Stimulated activated CD8-positive, alpha-beta memory T cell treated with anti-CD3 and anti-CD28 coated beads, Interleukin-12 subunit alpha, Interleukin-12 subunit beta, amount 100 ng/mL, for 1 hour (primary cell): ENCODE results near the gene CEP170B.
"Not testable (repeated sequence)": the region's sequence is repeated elsewhere in the genome, so short reads cannot be mapped to it uniquely, and the experiment has no call there.

ENCODE experiments used
- DNase-seq: peaks from one replicate; pipeline ENCODE4 v3.0.0-alpha.2; 2020; ENCODE audit warnings: low read depth

The CEP170B gene

GRCh38 chr14:104932676-104933631 is 67.9 kb downstream of the CEP170B start:
- DNase-seq: peak; percentile 71

DNA sequence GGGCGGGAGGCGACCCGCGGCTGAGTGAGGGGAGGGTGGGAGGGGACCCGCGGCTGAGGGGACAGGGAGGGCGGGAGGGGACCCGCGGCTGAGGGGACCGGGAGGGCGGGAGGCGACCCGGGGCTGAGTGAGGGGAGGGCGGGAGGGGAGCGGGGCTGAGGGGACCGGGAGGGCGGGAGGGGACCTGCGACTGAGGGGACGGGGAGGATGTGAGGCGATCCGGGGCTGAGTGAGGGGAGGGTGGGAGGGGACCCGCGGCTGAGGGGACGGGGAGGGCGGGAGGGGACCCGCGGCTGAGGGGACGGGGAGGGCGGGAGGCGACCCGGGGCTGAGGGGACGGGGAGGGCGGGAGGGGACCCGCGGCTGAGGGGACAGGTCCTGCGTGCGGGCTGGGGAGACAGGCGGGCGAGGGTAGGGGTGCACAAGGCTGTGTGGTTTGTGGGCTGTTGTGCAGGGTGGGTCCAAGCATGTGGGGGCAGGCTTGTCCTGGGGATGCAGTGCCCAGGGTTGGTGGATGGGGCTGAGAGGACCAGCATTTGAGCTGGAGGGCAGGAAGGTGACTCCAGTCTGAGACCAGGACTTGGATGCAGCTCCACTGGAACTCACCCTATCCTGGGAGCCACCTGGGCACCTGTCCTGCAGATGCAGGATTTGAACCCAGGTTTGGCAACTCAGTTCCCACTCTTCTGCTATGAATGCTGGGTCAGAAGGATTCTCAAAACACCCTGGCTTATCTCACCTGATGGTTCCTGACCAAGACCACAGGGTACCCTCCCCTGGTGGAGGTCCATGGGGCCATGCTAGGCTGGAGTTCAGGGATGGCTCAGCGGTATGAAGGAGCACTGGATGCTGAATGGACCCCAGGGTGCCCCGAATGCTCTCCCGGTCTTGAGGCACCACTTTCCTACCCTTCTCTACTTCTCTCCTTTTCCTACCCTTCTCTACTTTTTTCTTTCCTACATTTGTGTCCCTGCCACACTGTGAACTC is 69.0 kb downstream of the CEP170B start:
- no peak for DNase-seq

GRCh38 chr14:104935026-104935650 is 70.1 kb downstream of the CEP170B start:
- no peak for DNase-seq

DNA sequence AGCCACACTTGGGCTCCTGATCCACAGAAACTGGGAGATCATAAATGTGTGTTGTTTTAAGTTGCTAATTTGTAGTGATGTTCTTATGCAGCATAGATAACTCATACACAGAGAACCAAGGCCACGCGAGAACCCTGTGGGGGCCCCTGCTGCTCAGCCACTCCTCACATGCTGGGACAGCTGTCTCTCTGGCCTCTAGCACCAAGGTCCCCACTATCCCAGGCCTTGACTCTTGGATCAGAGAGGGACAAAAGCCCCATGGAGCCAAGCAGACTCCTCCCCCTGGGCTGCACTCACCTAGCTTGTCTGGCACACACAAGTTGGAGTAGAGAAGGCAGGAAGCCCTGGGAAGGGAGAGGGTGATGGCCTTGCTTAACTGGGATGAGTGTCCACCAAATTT is 70.9 kb downstream of the CEP170B start:
- no peak for DNase-seq

DNA sequence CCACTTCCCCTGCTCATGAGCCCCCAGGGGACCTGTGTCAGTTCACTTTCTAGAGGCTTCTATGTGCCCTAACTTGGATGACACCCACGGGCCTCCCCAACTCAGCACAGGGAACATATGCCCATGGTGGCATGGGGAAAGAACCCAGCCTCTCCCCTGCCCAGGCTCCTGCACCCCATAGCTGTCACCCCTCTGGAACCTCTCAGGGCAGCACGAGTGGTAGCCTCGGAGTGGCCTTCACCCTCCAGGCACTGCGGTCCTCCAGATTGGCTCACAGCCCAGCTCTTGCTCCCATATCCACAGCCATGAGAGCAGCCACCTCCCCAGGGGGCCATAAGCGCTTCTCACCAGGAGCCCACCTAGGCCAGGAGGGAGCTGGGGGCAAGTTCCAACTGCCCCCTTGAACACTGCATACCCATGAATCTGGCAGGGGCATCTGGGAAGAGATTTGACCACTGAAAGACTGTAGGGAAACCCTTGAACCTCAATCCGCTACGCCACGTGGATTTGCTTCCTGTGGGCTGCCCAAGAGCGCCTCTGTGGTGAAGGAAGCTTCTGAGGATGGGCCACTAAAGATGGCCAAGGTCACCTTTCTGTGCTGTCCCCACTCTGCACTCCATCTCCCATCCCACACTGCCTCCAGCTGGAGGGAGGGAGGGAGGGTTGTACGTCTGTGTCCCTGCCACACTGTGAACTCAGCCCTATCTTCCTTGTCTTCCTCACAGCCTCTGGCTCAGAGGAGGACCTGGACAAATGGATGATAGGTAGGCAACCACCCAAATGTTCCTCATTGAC is 71.5 kb downstream of the CEP170B start:
- DNase-seq: no peak

GRCh38 chr14:104937161-104937560 is 72.1 kb downstream of the CEP170B start:
- DNase-seq: no peak

GRCh38 chr14:104937694-104938365 is 72.8 kb downstream of the CEP170B start:
- no peak for DNase-seq

DNA sequence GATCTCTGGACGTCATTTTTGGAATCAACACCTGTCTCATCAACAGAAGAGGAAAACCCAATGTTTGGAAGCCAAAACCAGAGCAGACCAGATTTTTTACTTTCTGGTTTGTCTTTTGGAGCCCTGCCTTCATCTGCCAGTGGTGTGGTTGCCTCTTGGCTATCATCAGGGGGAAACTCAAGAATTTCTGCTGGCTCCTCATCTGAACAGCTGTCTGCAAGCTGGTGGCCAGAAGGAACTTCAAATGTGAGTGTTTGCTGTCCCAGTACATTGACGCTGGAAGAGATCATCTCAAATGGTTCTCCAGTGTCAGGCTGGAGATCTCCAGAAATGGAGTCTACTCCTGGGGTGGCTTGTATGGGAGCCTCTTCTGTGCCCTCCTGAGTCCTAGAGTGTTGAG is 73.4 kb downstream of the CEP170B start:
- no peak for DNase-seq

DNA sequence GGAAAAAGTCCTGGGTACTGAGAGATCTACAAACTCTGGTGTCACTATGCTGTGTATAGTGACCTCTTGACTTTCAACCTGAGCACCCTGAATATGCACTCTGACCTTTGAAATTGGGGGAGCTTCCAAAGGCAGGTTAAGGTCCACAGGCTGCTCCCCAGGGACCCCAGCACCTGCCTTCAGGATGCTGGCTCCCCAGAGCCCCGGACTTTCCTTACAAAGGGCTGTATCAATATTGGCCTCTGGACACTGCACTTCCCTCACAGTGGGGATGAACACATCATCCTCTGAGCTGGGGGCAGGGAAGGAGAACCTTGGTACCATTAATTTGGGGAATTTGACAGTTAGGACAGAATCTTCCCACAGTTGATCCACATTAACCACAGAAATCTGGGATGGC is 73.9 kb downstream of the CEP170B start:
- DNase-seq: no peak

DNA sequence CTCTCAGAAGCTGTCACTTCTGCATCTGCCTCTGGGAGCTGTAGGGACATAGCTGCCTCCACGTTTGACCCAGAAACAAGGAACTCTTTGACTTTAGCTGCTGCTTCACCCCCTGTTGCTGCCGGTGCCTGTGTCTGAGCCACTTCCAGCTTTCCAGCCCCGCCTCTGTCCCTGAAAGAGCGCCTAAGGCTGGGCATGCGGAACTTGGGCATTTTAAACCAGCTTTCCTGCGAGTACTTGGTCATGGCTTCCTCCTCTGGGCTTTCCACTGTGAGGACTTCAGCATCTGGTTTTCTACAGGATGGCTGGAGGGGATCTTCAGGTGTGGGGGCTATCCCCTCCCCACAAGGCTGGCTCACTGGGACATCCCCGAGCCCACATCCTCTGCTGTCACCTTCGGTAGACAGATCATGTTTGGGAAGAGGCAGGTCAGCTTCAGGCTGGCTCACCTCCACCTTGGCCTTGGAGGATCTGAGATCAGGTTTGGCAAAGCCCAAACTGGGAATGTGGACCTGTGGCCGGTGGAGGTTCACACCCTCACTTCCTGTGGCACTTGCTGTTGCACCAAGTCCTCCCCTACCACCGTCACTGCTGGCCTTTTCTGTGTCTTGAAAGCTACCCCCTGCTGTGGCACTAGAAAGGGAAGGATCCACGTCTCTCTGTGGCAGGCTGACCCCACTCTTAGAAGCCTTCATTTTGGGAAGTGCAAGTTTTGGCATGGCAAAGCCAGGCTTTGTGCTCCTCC is 74.8 kb downstream of the CEP170B start:
- no peak for DNase-seq

- DNase-seq: no peak
These were observed 75.6 kb downstream of the CEP170B start for GRCh38 chr14:104940526-104941150.

DNA sequence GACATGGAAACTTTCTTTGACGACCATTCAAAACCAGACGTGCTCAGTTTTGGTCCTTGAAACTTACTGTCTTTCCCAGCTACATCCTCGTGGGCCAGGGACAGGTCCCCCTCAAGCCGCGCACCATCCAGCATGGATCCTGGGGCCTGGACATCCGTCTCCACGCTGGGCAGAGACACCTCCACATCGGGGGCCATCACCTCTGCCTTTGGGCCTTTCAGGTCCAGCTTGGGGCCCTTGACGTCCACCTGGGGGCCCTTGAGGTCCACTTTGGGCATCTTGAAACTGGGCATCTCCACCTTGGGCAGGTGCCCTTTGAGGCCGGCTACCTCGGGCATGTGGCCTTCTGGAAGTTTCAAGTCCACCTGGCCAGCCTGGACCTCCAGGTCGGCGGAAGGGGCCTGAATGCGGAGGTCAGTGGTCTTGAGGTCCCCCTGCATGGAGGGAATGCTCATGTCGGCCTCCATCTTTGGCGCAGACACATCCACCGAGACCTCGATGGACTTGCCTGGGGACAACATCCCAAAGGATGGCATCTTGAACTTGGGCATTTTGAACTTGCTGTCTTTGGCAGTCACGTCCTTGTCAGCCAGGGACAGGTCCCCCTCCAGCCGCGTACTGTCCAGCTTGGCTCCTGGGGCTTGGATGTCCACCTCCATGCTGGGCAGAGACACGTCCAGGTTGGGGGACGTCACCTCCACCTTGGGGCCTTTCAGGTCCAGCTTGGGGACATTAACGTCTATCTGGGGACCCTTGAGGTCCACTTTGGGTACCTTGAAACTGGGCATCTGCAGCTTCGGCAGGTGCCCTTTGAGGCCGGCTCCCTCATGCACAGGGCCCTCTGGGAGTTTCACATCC is 76.7 kb downstream of the CEP170B start:
- no peak for DNase-seq

- no peak for DNase-seq
These were observed 77.5 kb downstream of the CEP170B start for GRCh38 chr14:104942586-104942985.

- not testable (repeated sequence) for DNase-seq
These were observed 78.3 kb downstream of the CEP170B start for GRCh38 chr14:104943216-104944015.

GRCh38 chr14:104944016-104944308 is 78.9 kb downstream of the CEP170B start:
- not testable (repeated sequence) for DNase-seq

DNA sequence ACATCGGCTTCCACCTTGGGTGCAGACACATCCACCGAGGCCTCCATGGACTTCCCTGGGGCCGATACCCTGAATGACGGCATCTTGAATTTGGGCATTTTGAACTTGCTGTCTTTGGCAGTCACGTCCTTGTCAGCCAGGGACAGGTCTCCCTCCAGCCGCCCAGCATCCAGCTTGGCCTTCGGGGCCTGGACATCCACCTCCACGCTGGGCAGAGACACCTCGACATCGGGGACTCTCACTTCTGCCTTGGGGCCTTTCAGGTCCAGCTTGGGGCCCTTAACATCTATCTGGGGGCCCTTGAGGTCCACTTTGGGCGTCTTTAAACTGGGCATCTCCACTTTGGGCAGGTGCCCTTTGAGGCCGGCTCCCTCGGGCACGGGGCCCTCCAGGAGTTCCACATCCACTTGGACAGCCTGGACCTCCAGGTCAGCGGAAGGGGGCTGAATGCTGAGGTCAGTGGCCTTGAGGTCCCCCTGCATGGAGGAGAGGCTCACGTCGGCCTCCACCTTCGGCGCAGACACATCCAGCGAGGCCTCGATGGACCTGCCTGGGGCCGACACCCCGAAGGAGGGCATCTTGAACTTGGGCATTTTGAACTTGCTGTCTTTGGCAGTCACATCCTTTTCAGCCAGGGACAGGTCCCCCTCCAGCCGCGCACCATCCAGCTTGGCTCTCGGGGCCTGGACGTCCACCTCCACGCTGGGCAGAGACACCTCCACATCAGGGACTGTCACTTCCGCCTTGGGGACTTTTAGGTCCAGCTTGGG is 79.6 kb downstream of the CEP170B start:
- DNase-seq: not testable (repeated sequence)

DNA sequence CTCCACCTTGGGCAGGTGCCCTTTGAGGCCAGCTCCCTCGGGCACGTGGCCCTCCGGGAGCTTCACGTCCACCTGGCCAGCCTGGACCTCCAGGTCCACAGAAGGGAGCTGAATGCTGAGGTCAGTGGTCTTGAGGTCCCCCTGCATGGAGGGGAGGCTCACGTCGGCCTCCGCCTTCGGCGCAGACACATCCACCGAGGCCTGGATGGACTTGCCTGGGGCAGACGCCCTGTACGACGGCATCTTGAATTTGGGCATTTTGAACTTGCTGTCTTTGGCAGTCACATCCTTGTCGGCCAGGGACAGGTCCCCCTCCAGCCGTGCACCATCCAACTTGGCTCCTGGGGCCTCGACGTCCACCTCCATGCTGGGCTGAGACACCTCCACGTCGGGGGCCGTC is 80.2 kb downstream of the CEP170B start:
- not testable (repeated sequence) for DNase-seq
